Neural cell (in vitro differentiated cells): ENCODE results near the gene ZCCHC24.

Source experiments
- EZH2 ChIP-seq: fragments of 200-600, 300-800 bp; shearing (Covaris generic), sonication (generic); IDR thresholded peaks from 2 replicates; pipeline ENCODE4 v1.6.1; 2014; ENCODE audit warnings: antibody characterized with exemption, low read length, borderline replicate concordance, mild to moderate bottlenecking; ENCODE audit not compliant: insufficient read depth, poor library complexity, severe bottlenecking
- REST ChIP-seq: IDR thresholded peaks from 2 replicates; pipeline ENCODE4 v1.6.1; 2012; ENCODE audit warnings: borderline replicate concordance

GRCh38 chr10:79358811-79359210, 86.6 kb downstream of the ZCCHC24 start:
- TF ChIP-seq REST (no peak), EZH2 (no peak)
